Effector memory CD4-positive, alpha-beta T cell (primary cell): ENCODE data around the gene MIDN.

Experiments used
- DNase-seq, 3 donors: peaks; one replicate each; pipeline ENCODE4 v3.0.0-alpha.2; 2020
- H3K27ac ChIP-seq: 2 replicates; pipeline ENCODE4 v1.7.0; 2013; ENCODE audit warnings: mild to moderate bottlenecking, low read length, moderate library complexity; ENCODE audit not compliant: insufficient read depth, poor library complexity, severe bottlenecking
- H3K27me3 ChIP-seq: replicated peaks from 2 replicates; pipeline ENCODE4 v1.7.0; 2013; ENCODE audit warnings: mild to moderate bottlenecking, low read length; ENCODE audit not compliant: insufficient read depth, control insufficient read depth, poor library complexity, severe bottlenecking
- H3K36me3 ChIP-seq: 2 replicates; pipeline ENCODE4 v1.7.0; 2013; ENCODE audit warnings: mild to moderate bottlenecking, low read length, moderate library complexity; ENCODE audit not compliant: control insufficient read depth, insufficient read depth
- H3K4me1 ChIP-seq: 2 replicates; pipeline ENCODE4 v1.7.0; 2013; ENCODE audit warnings: low read length, mild to moderate bottlenecking; ENCODE audit not compliant: control insufficient read depth, insufficient read depth, poor library complexity, severe bottlenecking
- H3K4me3 ChIP-seq: 2 replicates; pipeline ENCODE4 v1.7.0; 2013; ENCODE audit warnings: low read length, low read depth, mild to moderate bottlenecking; ENCODE audit not compliant: insufficient read depth, poor library complexity, severe bottlenecking
- H3K9me3 ChIP-seq: 2 replicates; pipeline ENCODE4 v1.7.0; 2013; ENCODE audit warnings: mild to moderate bottlenecking, low read length, moderate library complexity; ENCODE audit not compliant: control insufficient read depth

Gene MIDN

DNA sequence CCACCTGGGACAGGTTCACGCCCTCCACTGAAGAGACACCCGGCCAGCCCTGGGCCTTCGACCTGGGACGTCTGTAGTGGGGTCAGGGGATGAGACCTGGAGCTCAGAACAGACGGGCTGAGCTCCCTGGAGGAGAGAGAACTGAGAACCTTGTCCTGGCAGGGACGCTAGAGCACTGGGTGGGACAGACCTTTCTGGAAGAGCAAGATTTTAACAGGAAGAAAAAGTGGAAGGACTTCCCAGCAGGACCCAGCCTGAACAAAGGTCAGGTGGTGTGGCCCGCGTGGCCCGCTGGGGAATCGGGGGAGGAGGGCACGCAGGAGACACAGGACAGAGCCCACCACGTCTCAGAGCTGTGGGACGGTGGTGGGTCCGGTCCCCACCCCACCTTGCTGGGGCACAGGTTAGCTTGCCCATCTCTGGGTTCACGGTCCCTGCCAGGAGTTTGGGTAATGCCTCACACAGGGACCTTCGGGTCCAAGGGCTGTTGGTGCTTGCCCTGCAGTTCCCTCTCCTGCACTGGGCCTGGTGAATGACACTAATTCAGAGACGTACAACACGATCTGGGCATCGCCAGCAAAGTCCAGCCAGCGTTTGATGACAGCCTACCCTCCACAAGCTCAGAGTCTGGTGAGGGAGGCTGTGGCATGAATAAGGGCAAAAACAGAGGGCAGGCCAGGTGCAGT lies 36.1 kb downstream of the MIDN start:
- Histone ChIP-seq H3K36me3 (peaks cover 2% of the 10 kb centered on the region), H3K27ac (no peak overlapping the region), H3K4me3 (no peak overlapping the region), H3K4me1 (no peaks in the 10 kb centered on the region), H3K27me3 (peaks cover 44% of the 10 kb centered on the region), H3K9me3 (no peaks in the 10 kb centered on the region)
- no peak for DNase-seq

DNA sequence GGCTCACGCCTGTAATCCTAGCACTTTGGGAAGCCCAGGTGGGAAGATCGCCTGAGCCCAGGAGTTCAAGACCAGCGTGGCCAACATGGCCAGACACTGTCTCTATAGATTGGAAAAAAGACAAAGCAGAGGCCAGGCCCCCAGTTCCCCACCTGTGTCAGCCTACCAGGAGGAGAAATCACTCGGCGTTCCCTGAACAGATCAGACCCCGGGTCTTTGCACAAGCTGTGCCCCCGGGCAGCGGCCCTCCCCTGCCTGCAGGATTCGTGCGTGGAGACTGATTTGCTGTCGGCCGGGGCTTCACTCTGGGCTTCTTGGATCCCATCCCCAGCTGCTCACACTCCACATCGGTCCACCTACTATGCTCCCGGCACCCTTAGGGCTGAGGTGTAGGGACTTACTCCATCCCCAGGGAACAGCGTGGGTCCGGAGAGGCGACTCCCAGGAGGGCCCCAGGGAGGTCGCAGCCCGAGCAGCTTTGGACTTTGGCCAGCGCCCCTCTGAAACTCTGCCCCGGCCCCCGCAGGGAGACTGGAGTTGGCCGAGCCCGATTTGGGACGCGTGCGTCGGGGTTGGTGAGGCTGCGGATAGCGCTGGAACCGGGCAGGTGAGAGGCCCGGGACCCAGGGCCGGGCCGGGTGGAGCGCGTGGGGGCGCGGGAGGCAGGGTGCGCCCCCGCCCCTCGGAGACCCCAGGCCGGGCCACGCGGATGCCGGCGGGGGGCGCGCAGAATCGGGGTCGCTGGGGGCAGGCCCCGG lies 36.8 kb downstream of the MIDN start:
- no peaks in the 10 kb centered on the region for H3K36me3 ChIP-seq
- H3K4me3 ChIP-seq: no peak overlapping the region
- DNase-seq: no peak
- peaks cover 44% of the 10 kb centered on the region for H3K27me3 ChIP-seq
- no peaks in the 10 kb centered on the region for H3K4me1 ChIP-seq
- no peak overlapping the region for H3K27ac ChIP-seq
- no peaks in the 10 kb centered on the region for H3K9me3 ChIP-seq

GRCh38 chr19:1285737-1286360 lies 37.5 kb downstream of the MIDN start, which contains the start of gene EFNA2:
Gene EFNA2 (plus strand): TSS chr19:1285873. CDS start chr19:1286169, 296 bp downstream.
- Histone ChIP-seq H3K36me3 (no peaks in the 10 kb centered on the region), H3K27me3 (peaks cover 44% of the 10 kb centered on the region), H3K27ac (no peak within 1 kb of the TSS), H3K9me3 (no peaks in the 10 kb centered on the region), H3K4me1 (no peaks in the 10 kb centered on the region), H3K4me3 (no peak within 1 kb of the TSS)
- DNase-seq: no peak

DNA sequence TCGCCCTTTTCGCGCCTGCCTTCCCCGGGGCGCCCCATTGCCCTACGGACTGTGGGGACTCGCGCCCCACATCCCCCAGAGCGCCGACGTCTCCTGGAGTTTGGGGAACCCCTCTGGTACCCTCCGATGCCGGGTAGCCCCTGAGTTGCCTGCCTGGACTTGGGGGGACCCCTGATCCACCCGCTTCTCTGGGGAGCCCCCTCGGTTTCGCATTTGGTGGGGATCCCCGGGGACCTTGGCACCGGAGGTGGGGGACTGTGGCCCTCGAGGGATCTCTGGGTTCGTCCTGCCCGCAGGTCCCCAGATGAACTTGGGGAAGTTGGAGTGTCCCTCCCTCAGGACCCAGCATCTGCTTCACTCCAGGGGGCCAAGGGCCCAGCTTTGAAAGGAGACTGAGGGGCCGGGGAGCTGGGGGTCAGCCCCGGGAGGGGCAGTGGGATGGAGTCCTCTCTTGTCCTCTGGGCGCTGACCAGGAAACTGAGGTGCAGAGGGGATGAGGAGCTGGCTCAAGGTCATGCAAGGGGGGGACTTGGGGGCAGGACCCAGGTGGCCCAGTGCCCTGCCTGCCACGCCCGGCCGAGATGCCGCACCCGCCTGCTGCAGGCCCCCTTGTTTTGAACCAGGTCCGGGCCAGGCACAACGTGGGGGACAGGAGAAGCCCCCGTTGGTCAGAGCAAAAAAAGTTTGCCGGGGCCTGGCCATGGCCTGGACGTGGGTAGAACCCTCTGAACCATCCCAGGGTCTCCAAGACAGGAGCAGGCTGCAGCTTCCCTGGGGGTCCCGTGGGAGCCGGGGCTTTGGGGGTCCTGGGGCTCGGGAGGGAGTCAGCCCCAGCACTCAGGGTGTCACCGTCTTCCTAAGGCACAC lies 38.3 kb downstream of the MIDN start:
- Histone ChIP-seq H3K27ac (no peak overlapping the region), H3K27me3 (peaks cover 53% of the 10 kb centered on the region), H3K4me1 (no peaks in the 10 kb centered on the region), H3K4me3 (no peak overlapping the region), H3K36me3 (no peaks in the 10 kb centered on the region), H3K9me3 (no peaks in the 10 kb centered on the region)
- DNase-seq: no peak

- H3K4me1 ChIP-seq: no peaks in the 10 kb centered on the region
- peaks cover 59% of the 10 kb centered on the region for H3K27me3 ChIP-seq
- no peaks in the 10 kb centered on the region for H3K36me3 ChIP-seq
- H3K9me3 ChIP-seq: no peaks in the 10 kb centered on the region
- no peak for DNase-seq
- H3K27ac ChIP-seq: no peak overlapping the region
- no peak overlapping the region for H3K4me3 ChIP-seq
Measured at GRCh38 chr19:1287354-1288225, 39.2 kb downstream of the MIDN start.

GRCh38 chr19:1288226-1288612 lies 39.8 kb downstream of the MIDN start:
- no peaks in the 10 kb centered on the region for H3K9me3 ChIP-seq
- no peak for DNase-seq
- H3K36me3 ChIP-seq: no peaks in the 10 kb centered on the region
- H3K27ac ChIP-seq: no peak overlapping the region
- no peaks in the 10 kb centered on the region for H3K4me1 ChIP-seq
- H3K4me3 ChIP-seq: no peak overlapping the region
- H3K27me3 ChIP-seq: peaks cover 63% of the 10 kb centered on the region

- H3K4me3 ChIP-seq: no peak overlapping the region
- H3K4me1 ChIP-seq: no peaks in the 10 kb centered on the region
- DNase-seq: no peak
- H3K27ac ChIP-seq: no peak overlapping the region
- no peaks in the 10 kb centered on the region for H3K9me3 ChIP-seq
- peaks cover 56% of the 10 kb centered on the region for H3K27me3 ChIP-seq
- no peaks in the 10 kb centered on the region for H3K36me3 ChIP-seq
Measured at GRCh38 chr19:1288833-1289685, 40.7 kb downstream of the MIDN start.

DNA sequence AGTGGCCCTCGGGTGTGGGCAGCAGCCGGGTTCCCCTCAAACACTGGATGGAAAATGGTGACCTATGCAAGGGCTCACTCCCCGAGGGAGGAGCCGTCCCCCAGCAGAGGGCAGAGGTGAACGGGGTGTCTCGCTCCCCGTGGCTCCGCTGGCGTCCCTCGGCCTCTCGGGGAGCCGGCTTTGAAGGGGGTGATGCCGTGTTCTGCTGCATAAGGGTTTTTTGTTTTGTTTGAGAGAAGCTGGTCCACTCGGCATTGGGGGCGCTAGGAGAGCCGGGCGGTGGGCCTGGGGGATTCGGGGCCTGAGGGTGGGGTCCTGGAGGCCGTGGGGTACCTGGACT lies 41.3 kb downstream of the MIDN start:
- H3K4me3 ChIP-seq: no peak overlapping the region
- no peaks in the 10 kb centered on the region for H3K4me1 ChIP-seq
- peaks cover 57% of the 10 kb centered on the region for H3K27me3 ChIP-seq

More for the DNA sequence above, 41.3 kb downstream of the MIDN start:
- Histone ChIP-seq H3K9me3 (no peaks in the 10 kb centered on the region), H3K27ac (no peak overlapping the region), H3K36me3 (no peaks in the 10 kb centered on the region)
- no peak for DNase-seq
